Uterus (tissue), 2 donors: ENCODE measurements around the gene CASR.

ENCODE experiments used
- CTCF ChIP-seq, 4 experiments: fragments of 200-600 bp in 2 of 4; fragments of 450-650 bp in 2 of 4; sonication (generic) in 2 of 4; IDR thresholded peaks; one replicate each; pipeline ENCODE4 v1.5.1; 2016 to 2019; ENCODE audit warnings: antibody characterized with exemption in 4 of 4, mild to moderate bottlenecking in 2 of 4, moderate library complexity in 1 of 4
- POLR2A ChIP-seq, 2 donors: fragments of 450-650 bp; IDR thresholded peaks; one replicate each; pipeline ENCODE4 v1.6.1; 2016; ENCODE audit warnings: antibody characterized with exemption in 2 of 2, mild to moderate bottlenecking in 1 of 2, moderate library complexity in 1 of 2

- TF ChIP-seq CTCF (IDR thresholded peaks at IDR 0.05): no peak
- TF ChIP-seq POLR2A (IDR thresholded peaks at IDR 0.05): no peak
Measured at GRCh38 chr3:122312826-122313225, 129.4 kb downstream of the CASR start.
